C4-2B (cell line): ENCODE results near the gene PLCB2.

Experiments used
- H3K27ac ChIP-seq: fragments of 450-650 bp; 2 replicates; pipeline ENCODE4 v1.5.1; 2017
- CTCF ChIP-seq: fragments of 450-650 bp; conservative IDR thresholded peaks from 2 replicates; pipeline ENCODE4 v1.5.1; 2017; ENCODE audit warnings: mild to moderate bottlenecking
- ZFX ChIP-seq: fragments of 450-650 bp; IDR thresholded peaks from 2 replicates; pipeline ENCODE4 v1.6.1; 2017

Gene PLCB2

GRCh38 chr15:40340038-40340739 is 32.5 kb upstream of the PLCB2 start:
- H3K27ac ChIP-seq = peak overlapping the region; percentile 87
- no peak for TF ChIP-seq CTCF
- TF ChIP-seq ZFX = peak; percentile 84; the same call in 1 of the 2 replicates

GRCh38 chr15:40339621-40339945 is 31.8 kb upstream of the PLCB2 start:
- H3K27ac ChIP-seq = peak overlapping the region; percentile 87
- TF ChIP-seq CTCF (peak; percentile 11), ZFX (no peak)

GRCh38 chr15:40338921-40339620 is 31.3 kb upstream of the PLCB2 start:
- no peak for TF ChIP-seq CTCF
- H3K27ac ChIP-seq = peak overlapping the region; percentile 87

GRCh38 chr15:40338041-40338657 is 30.4 kb upstream of the PLCB2 start:
- TF ChIP-seq CTCF (peak; percentile 70), ZFX (no peak)
- H3K27ac ChIP-seq = no peak overlapping the region

- TF ChIP-seq ZFX = no peak
- no peak for TF ChIP-seq CTCF
- no peak overlapping the region for H3K27ac ChIP-seq
Observed at GRCh38 chr15:40337597-40337996, 29.9 kb upstream of the PLCB2 start.

GRCh38 chr15:40336744-40337122 is 29.0 kb upstream of the PLCB2 start:
- H3K27ac ChIP-seq = no peak overlapping the region
- no peak for TF ChIP-seq ZFX
- TF ChIP-seq CTCF = no peak
